ENCODE data around the gene PBX4. TPM values are rescaled to one million over a fixed set of nuclear protein-coding genes. Genes with fewer than 3 reads are reported as not detected.

Gene PBX4
- total RNA-seq, 1 experiment from 2014 or later, result 8.3 TPM

DNA sequence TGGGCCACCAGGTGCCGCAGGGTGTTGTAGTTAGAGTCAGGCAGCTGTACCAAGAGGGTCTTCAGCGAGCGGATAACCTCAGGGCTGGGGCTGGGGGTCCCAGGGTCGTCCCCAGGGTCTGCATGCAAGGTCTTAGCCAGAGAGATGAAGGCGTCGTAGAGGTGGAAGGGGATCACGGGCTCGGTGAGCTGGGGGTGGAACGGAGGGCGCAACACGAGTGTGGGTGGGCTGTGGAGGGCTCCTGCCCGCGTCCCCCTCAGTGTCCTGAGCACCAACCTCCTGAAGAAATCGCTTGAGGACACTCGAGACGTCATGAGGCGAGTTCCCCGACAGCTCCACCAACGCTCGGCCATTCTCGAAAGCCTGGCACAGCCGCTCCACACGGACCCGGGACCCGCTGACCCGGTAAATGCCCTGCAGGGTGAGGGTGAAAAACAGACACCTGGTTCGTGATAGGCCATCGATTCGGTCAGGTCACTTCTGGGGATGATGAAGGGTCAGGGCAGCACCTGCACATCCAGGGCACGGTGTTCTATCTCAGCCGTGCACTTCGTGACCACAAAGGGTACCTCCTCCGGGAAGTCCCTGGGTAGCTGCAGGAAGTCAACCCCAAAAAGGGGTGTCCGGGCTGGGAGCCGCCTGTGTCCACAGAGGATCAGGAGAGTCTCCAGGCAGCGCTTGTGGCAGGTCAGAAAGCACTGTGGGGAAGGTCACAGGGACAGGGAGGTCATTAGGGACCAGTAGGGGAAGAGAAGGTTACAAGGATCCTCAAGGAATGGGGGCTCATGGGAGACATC is 16.2 kb upstream of the PBX4 start:
- H3K27me3 ChIP-seq (ENCODE audit: control insufficient read depth, insufficient read depth, low read length), result no peaks in the 10 kb centered on the region
- H3K4me1 ChIP-seq (ENCODE audit: control insufficient read depth, insufficient read depth, low read length), result no peaks in the 10 kb centered on the region
- BruUV-seq (replicated peaks), result no TSS peak
- intact Hi-C loops (cut with micrococcal nuclease; ENCODE audit: unreplicated experiment) (no loop called here), in situ Hi-C loops (cut with HindIII; ENCODE audit: low pct_unique_long_range_greater_than_20kb, low sequenced_read_pairs) (no loop called here)
- TF ChIP-seq POLR2AphosphoS5 (IDR thresholded peaks at IDR 0.05; ENCODE audit: low read depth, low read length) (no peak), TCF7L2 (IDR thresholded peaks at IDR 0.05; ENCODE audit: low read depth, low read length) (no peak), SIN3A (IDR thresholded peaks at IDR 0.05; ENCODE audit: borderline replicate concordance, insufficient read depth, low read depth, low read length) (no peak)
- TF ChIP-seq, protein P1, sequence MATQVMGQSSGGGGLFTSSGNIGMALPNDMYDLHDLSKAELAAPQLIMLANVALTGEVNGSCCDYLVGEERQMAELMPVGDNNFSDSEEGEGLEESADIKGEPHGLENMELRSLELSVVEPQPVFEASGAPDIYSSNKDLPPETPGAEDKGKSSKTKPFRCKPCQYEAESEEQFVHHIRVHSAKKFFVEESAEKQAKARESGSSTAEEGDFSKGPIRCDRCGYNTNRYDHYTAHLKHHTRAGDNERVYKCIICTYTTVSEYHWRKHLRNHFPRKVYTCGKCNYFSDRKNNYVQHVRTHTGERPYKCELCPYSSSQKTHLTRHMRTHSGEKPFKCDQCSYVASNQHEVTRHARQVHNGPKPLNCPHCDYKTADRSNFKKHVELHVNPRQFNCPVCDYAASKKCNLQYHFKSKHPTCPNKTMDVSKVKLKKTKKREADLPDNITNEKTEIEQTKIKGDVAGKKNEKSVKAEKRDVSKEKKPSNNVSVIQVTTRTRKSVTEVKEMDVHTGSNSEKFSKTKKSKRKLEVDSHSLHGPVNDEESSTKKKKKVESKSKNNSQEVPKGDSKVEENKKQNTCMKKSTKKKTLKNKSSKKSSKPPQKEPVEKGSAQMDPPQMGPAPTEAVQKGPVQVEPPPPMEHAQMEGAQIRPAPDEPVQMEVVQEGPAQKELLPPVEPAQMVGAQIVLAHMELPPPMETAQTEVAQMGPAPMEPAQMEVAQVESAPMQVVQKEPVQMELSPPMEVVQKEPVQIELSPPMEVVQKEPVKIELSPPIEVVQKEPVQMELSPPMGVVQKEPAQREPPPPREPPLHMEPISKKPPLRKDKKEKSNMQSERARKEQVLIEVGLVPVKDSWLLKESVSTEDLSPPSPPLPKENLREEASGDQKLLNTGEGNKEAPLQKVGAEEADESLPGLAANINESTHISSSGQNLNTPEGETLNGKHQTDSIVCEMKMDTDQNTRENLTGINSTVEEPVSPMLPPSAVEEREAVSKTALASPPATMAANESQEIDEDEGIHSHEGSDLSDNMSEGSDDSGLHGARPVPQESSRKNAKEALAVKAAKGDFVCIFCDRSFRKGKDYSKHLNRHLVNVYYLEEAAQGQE (IDR thresholded peaks at IDR 0.05; ENCODE audit: insufficient read depth in 1 of 2, low read depth in 2 of 2, low read length in 1 of 2), result no peak
- TF ChIP-seq, protein P2, sequence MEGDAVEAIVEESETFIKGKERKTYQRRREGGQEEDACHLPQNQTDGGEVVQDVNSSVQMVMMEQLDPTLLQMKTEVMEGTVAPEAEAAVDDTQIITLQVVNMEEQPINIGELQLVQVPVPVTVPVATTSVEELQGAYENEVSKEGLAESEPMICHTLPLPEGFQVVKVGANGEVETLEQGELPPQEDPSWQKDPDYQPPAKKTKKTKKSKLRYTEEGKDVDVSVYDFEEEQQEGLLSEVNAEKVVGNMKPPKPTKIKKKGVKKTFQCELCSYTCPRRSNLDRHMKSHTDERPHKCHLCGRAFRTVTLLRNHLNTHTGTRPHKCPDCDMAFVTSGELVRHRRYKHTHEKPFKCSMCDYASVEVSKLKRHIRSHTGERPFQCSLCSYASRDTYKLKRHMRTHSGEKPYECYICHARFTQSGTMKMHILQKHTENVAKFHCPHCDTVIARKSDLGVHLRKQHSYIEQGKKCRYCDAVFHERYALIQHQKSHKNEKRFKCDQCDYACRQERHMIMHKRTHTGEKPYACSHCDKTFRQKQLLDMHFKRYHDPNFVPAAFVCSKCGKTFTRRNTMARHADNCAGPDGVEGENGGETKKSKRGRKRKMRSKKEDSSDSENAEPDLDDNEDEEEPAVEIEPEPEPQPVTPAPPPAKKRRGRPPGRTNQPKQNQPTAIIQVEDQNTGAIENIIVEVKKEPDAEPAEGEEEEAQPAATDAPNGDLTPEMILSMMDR (IDR thresholded peaks at IDR 0.05), result no peak
- no peak overlapping the region for H3K4me3 ChIP-seq (ENCODE audit: low read depth in 2 of 2, low read length in 2 of 2)
- no peak overlapping the region for H3K27ac ChIP-seq (ENCODE audit: low read length)
- no peaks in the 10 kb centered on the region for H3K36me3 ChIP-seq (ENCODE audit: control insufficient read depth, insufficient read depth, low read length)
- ChIA-PET CTCF (no interaction called here), POLR2A (interaction anchor here (0.5 kb wide), 1 partner anchor 103 kb away, joined by 17 read pairs; no protein-coding TSS in a partner anchor)
- ATAC-seq (no peak), DNase-seq (ENCODE audit: low read depth, low spot score) (no peak)
- no peaks in the 10 kb centered on the region for H3K9me3 ChIP-seq (ENCODE audit: control insufficient read depth, insufficient read depth, low read depth, low read length)

DNA sequence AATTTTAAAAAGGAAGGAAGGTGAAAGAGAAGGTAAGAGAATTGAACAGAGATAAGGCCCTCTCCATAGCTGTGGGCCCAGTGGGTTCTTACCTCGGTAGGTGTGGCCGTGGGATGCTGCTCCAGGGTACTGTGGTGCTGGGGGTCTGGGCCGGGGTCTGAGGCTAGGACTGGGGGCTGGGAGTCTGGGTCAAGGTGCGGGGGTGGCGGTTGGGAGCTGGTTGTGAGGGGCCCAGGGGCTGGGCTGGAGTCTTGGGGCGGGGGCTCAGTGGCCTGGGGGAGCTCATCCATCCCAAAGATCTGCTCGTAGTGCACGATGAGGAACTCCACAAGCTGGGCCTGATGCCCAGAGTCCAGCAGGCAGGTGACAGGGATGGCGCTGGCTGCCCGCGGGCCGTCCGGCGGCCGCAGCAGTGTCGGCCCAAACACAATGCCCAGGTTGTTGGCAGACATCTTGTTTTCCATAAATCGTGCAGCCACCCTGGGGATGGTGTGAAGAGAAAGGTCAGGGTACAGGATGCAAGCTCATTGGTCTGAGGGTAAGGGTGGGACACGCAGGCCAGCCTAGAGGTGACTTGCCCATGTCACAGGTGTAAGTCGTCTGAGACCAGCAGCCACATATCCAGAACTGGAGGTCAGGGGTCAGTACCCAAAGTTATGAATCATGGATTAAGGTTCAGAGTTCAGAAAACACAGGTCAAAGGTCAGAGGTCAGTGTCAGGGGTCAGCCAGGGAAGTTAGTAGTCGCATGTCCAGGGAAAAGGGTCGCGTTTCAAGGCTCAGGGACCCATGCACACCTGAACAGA is 15.4 kb upstream of the PBX4 start:
- BruUV-seq (replicated peaks), result no TSS peak
- POLR2A ChIA-PET, result no interaction called here
- peaks cover 3% of the 10 kb centered on the region; the same call in 1 of the 2 replicates for H3K4me1 ChIP-seq (ENCODE audit: control insufficient read depth, insufficient read depth, low read length)
- intact Hi-C loops (cut with micrococcal nuclease; ENCODE audit: unreplicated experiment), result no loop called here
- no peaks in the 10 kb centered on the region for H3K36me3 ChIP-seq (ENCODE audit: control insufficient read depth, insufficient read depth, low read length)
- DNase-seq (ENCODE audit: low read depth, low spot score) (no peak), ATAC-seq (no peak)
- CTCF ChIA-PET, result interaction anchor here (0.5 kb wide), 1 partner anchor 511 kb away, joined by 5 read pairs; no protein-coding TSS in a partner anchor
- H3K27ac ChIP-seq (ENCODE audit: low read length), result no peak overlapping the region
- in situ Hi-C loops (cut with HindIII; ENCODE audit: low pct_unique_long_range_greater_than_20kb, low sequenced_read_pairs), result no loop called here
- TF ChIP-seq, protein P2 (IDR thresholded peaks at IDR 0.05), result no peak
- TF ChIP-seq POLR2AphosphoS5 (IDR thresholded peaks at IDR 0.05; ENCODE audit: low read depth, low read length) (no peak), TCF7L2 (IDR thresholded peaks at IDR 0.05; ENCODE audit: low read depth, low read length) (no peak), SIN3A (IDR thresholded peaks at IDR 0.05; ENCODE audit: borderline replicate concordance, insufficient read depth, low read depth, low read length) (no peak)
- TF ChIP-seq, protein P1 (IDR thresholded peaks at IDR 0.05; ENCODE audit: insufficient read depth in 1 of 2, low read depth in 2 of 2, low read length in 1 of 2), result no peak
- no peaks in the 10 kb centered on the region for H3K9me3 ChIP-seq (ENCODE audit: control insufficient read depth, insufficient read depth, low read depth, low read length)
- H3K4me3 ChIP-seq (ENCODE audit: low read depth in 2 of 2, low read length in 2 of 2), result no peak overlapping the region
- H3K27me3 ChIP-seq (ENCODE audit: control insufficient read depth, insufficient read depth, low read length), result no peaks in the 10 kb centered on the region

Data from Panc1 (cell line).